DND-41 (cell line): ENCODE measurements around the gene GPATCH2.

Experiments
- EZH2 ChIP-seq: IDR thresholded peaks from 3 replicates; pipeline ENCODE4 v1.6.1; 2012; ENCODE audit warnings: borderline replicate concordance, low read depth, mild to moderate bottlenecking, moderate library complexity, low read length, inconsistent platforms; ENCODE audit not compliant: severe bottlenecking
- TF ChIP-seq, protein P1 (sequence below): IDR thresholded peaks from 2 replicates; pipeline ENCODE4 v1.5.1; 2012; ENCODE audit warnings: borderline replicate concordance, low read length, moderate library complexity, mild to moderate bottlenecking; ENCODE audit not compliant: poor library complexity, severe bottlenecking; ENCODE audit errors: extremely low read depth

DNA sequence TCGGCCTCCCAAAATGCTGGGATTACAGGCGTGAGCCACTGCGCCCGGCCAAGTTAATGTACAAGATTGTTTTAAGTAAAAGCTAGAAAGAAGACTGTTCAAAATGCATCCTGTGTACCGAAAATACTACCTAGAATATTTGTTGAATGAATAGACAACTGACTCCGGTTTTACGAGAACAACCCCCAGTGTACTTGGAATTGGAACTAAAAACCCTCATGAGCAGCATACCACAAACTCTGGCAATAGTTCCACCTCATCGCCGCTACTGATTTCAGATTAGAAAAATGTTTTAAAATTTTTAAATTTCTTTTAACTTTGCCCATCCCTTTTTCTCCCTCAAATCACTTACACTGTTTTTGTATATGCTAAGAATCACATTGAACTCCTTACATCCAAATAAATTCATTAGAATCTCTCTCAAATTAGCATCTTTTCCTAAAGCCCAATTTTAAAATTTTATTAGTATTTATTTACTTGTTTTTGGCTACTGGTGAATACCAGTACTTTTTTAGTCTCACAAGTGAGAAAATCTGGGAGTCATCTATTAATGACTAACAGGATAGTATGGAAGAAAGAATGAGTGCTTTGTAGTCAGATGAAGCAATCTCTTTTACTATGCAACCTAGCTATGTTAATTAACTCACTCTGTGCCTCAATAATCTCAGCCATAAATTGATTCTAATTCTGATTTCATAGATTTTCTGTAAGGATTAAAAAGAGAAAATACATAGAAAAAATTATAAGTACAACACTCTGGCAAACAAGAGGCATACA is 95.1 kb downstream of the GPATCH2 start:
- TF ChIP-seq, protein P1, sequence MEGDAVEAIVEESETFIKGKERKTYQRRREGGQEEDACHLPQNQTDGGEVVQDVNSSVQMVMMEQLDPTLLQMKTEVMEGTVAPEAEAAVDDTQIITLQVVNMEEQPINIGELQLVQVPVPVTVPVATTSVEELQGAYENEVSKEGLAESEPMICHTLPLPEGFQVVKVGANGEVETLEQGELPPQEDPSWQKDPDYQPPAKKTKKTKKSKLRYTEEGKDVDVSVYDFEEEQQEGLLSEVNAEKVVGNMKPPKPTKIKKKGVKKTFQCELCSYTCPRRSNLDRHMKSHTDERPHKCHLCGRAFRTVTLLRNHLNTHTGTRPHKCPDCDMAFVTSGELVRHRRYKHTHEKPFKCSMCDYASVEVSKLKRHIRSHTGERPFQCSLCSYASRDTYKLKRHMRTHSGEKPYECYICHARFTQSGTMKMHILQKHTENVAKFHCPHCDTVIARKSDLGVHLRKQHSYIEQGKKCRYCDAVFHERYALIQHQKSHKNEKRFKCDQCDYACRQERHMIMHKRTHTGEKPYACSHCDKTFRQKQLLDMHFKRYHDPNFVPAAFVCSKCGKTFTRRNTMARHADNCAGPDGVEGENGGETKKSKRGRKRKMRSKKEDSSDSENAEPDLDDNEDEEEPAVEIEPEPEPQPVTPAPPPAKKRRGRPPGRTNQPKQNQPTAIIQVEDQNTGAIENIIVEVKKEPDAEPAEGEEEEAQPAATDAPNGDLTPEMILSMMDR, result no peak
- no peak for TF ChIP-seq EZH2
